Measurements from ENCODE around the gene RAP1GAP2.

- no peak for TF ChIP-seq POLR2A (IDR thresholded peaks at IDR 0.05)
- no peak for TF ChIP-seq CTCF (IDR thresholded peaks at IDR 0.05)
- TF ChIP-seq POLR2AphosphoS5 (IDR thresholded peaks at IDR 0.05; ENCODE audit: insufficient read depth in 1 of 2, low read depth in 1 of 2), result no peak
Observed at GRCh38 chr17:2795441-2796163, 636 bp upstream of the RAP1GAP2 start.
